SU-DHL-6 (cell line): ENCODE data around the gene RTP1.

Experiments
- H2AFZ ChIP-seq: fragments of 200-600 bp; sonication (generic); 2 replicates; pipeline ENCODE4 v1.6.1; 2014; ENCODE audit warnings: low read depth, mild to moderate bottlenecking, moderate library complexity, mixed read lengths, antibody characterized with exemption, low read length; ENCODE audit not compliant: severe bottlenecking
- H3F3A ChIP-seq: fragments of 200-600 bp; shearing (Covaris generic); 2 replicates; pipeline ENCODE4 v1.6.0; 2016; ENCODE audit warnings: antibody characterized with exemption, mild to moderate bottlenecking; ENCODE audit not compliant: insufficient read depth
- H3K27ac ChIP-seq: fragments of 200-600 bp; sonication (generic); 2 replicates; pipeline ENCODE4 v1.5.1; 2016; ENCODE audit warnings: low read depth, mild to moderate bottlenecking, low read length, moderate library complexity, mixed read lengths
- H3K27me3 ChIP-seq: fragments of 200-600 bp; sonication (generic), shearing (Covaris generic); 2 replicates; pipeline ENCODE4 v1.6.0; 2014; ENCODE audit warnings: mild to moderate bottlenecking, low read length
- H3K36me3 ChIP-seq: fragments of 200-600 bp; sonication (generic); 2 replicates; pipeline ENCODE4 v1.6.1; 2014; ENCODE audit warnings: mild to moderate bottlenecking, low read length, mixed read lengths
- H3K4me2 ChIP-seq: fragments of 300-600, 200-600 bp; shearing (Covaris generic), sonication (generic); 2 replicates; pipeline ENCODE4 v1.6.0; 2014; ENCODE audit warnings: low read length, low read depth, mild to moderate bottlenecking; ENCODE audit not compliant: poor library complexity, severe bottlenecking
- H3K4me3 ChIP-seq: fragments of 200-600 bp; sonication (generic); 2 replicates; pipeline ENCODE4 v1.5.1; 2014; ENCODE audit warnings: antibody characterized with exemption, low read length, mild to moderate bottlenecking, mixed read lengths; ENCODE audit not compliant: insufficient read depth, poor library complexity, severe bottlenecking
- H3K79me2 ChIP-seq: fragments of 200-600 bp; sonication (generic); 2 replicates; pipeline ENCODE4 v1.6.1; 2014; ENCODE audit warnings: mild to moderate bottlenecking, low read length, moderate library complexity; ENCODE audit not compliant: insufficient read depth
- H3K9ac ChIP-seq: fragments of 200-600 bp; sonication (generic); 2 replicates; pipeline ENCODE4 v1.7.0; 2014; ENCODE audit warnings: mild to moderate bottlenecking, low read length
- H3K9me2 ChIP-seq: fragments of 200-600 bp; sonication (generic); replicated peaks from 2 replicates; pipeline ENCODE4 v1.6.1; 2014; ENCODE audit warnings: low read length; ENCODE audit not compliant: insufficient read depth
- H3K9me3 ChIP-seq: fragments of 200-600 bp; sonication (generic); 2 replicates; pipeline ENCODE4 v1.6.1; 2014; ENCODE audit warnings: low read length, mixed read lengths; ENCODE audit not compliant: insufficient read depth
- H4K20me1 ChIP-seq: fragments of 200-600 bp; sonication (generic); 2 replicates; pipeline ENCODE4 v1.6.1; 2014; ENCODE audit warnings: low read depth, mild to moderate bottlenecking, antibody characterized with exemption, low read length, moderate library complexity, mixed read lengths
- EZH2phosphoT487 ChIP-seq: fragments of 200-600 bp; sonication (generic), shearing (Covaris generic); conservative IDR thresholded peaks from 2 replicates; pipeline ENCODE4 v1.6.1; 2018; ENCODE audit warnings: mild to moderate bottlenecking, antibody characterized with exemption, low read length, moderate library complexity, mixed read lengths
- TF ChIP-seq, protein P1 (sequence below): fragments of 200-600 bp; sonication (generic); IDR thresholded peaks from one replicate; pipeline ENCODE4 v1.5.1; 2017; ENCODE audit warnings: antibody characterized with exemption, mild to moderate bottlenecking, low read length, moderate library complexity; ENCODE audit not compliant: insufficient read depth, poor library complexity, severe bottlenecking

RTP1 gene

GRCh38 chr3:187162265-187162953 is 34.9 kb upstream of the RTP1 start:
- TF ChIP-seq, protein P1, sequence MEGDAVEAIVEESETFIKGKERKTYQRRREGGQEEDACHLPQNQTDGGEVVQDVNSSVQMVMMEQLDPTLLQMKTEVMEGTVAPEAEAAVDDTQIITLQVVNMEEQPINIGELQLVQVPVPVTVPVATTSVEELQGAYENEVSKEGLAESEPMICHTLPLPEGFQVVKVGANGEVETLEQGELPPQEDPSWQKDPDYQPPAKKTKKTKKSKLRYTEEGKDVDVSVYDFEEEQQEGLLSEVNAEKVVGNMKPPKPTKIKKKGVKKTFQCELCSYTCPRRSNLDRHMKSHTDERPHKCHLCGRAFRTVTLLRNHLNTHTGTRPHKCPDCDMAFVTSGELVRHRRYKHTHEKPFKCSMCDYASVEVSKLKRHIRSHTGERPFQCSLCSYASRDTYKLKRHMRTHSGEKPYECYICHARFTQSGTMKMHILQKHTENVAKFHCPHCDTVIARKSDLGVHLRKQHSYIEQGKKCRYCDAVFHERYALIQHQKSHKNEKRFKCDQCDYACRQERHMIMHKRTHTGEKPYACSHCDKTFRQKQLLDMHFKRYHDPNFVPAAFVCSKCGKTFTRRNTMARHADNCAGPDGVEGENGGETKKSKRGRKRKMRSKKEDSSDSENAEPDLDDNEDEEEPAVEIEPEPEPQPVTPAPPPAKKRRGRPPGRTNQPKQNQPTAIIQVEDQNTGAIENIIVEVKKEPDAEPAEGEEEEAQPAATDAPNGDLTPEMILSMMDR, result no peak
- TF ChIP-seq EZH2phosphoT487, result no peak
- no peaks in the 10 kb centered on the region for H4K20me1 ChIP-seq
- H3K27me3 ChIP-seq, result no peaks in the 10 kb centered on the region

GRCh38 chr3:187165144-187165543 is 32.1 kb upstream of the RTP1 start:
- H3K4me3 ChIP-seq, result no peak overlapping the region
- no peak overlapping the region for H3K4me2 ChIP-seq
- H3K79me2 ChIP-seq, result no peaks in the 10 kb centered on the region
- H3K27ac ChIP-seq, result no peak overlapping the region
- H3K27me3 ChIP-seq, result no peaks in the 10 kb centered on the region
- H3K9me2 ChIP-seq, result no peaks in the 10 kb centered on the region
- no peaks in the 10 kb centered on the region for H3F3A ChIP-seq
- H3K9ac ChIP-seq, result no peak overlapping the region
- no peak overlapping the region for H2AFZ ChIP-seq
- no peaks in the 10 kb centered on the region for H3K36me3 ChIP-seq
- TF ChIP-seq EZH2phosphoT487, result no peak
- TF ChIP-seq, protein P1, result peak; percentile 64
- no peaks in the 10 kb centered on the region for H3K9me3 ChIP-seq
- no peaks in the 10 kb centered on the region for H4K20me1 ChIP-seq

More at GRCh38 chr3:187162265-187162953, 34.9 kb upstream of the RTP1 start:
- Histone ChIP-seq H3K4me2 (no peak overlapping the region), H3K36me3 (no peaks in the 10 kb centered on the region), H3K4me3 (no peak overlapping the region), H3K9me3 (no peaks in the 10 kb centered on the region), H3K79me2 (no peaks in the 10 kb centered on the region), H3K27ac (no peak overlapping the region), H3K9ac (no peak overlapping the region), H2AFZ (no peak overlapping the region), H3F3A (no peaks in the 10 kb centered on the region), H3K9me2 (no peaks in the 10 kb centered on the region)

GRCh38 chr3:187166750-187167149 is 30.5 kb upstream of the RTP1 start:
- Histone ChIP-seq H3K27ac (no peak overlapping the region), H2AFZ (no peak overlapping the region), H3K4me3 (no peak overlapping the region), H3K9me2 (no peaks in the 10 kb centered on the region), H4K20me1 (no peaks in the 10 kb centered on the region), H3K4me2 (no peak overlapping the region), H3K9me3 (no peaks in the 10 kb centered on the region), H3F3A (no peaks in the 10 kb centered on the region), H3K9ac (no peak overlapping the region), H3K27me3 (no peaks in the 10 kb centered on the region), H3K79me2 (no peaks in the 10 kb centered on the region), H3K36me3 (no peaks in the 10 kb centered on the region)
- TF ChIP-seq, protein P1, result no peak
- TF ChIP-seq EZH2phosphoT487, result no peak
